ENCODE measurements around the gene GOLGA8S. TPM values are rescaled to one million over a fixed set of nuclear protein-coding genes. Genes with fewer than 3 reads are reported as not detected.
"Not testable (repeated sequence)": the region's sequence is repeated elsewhere in the genome, so short reads cannot be mapped to it uniquely, and the experiment has no call there.

Gene GOLGA8S
- 0.27 TPM for polyA plus RNA-seq (2013, experiment 1 of 2; ENCODE audit: insufficient read length)
- 0.36 TPM for polyA plus RNA-seq (2013, experiment 2 of 2; ENCODE audit: insufficient read length)

DNA sequence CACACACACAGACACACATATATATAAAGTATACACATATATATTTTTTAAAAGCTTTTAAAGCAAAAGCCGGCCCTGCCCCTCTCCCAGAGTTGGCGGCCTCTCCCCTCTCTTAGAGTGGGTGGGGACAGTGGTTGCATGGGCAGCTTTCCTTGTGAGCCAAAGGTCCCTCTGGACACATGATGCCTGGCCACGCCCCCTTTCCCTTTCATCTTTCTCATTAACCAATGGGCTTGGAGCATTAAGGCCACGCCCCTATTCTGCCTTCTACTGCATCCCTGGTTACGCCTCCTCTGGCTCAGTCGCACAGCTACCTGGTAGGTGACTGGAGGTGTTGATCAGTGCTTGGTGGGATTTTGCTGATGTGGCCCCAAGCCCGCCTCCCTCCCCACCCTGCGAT lies at the start of gene GOLGA8S:
GOLGA8S (plus strand) TSS at position 301 of the 400 bp plus-strand sequence; CDS start at position 363, 62 bp downstream.
- not testable (repeated sequence) for DNase-seq

DNA sequence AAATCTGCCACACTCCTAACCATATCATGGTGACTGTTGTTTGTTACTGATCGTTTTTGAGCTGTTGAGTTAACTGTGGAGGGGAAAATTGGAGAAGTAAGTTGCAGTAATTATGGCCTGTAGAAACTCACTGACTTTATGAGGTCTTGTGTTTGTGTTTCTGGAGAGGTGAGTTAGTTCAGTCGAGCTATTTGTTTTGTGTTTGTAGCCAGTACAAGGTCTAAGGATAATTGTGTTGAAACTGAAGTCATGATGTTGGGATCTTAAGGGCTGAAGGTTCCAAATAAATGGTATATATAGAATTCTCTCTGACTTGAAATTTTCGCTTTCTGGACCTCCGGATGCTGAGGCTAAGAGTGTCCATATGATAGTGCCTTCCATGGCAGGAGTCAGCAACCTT lies 49.7 kb upstream of the GOLGA8S start:
- DNase-seq: not testable (repeated sequence)

GRCh38 chr15:23305921-23306320 lies 48.6 kb upstream of the GOLGA8S start:
- not testable (repeated sequence) for DNase-seq

- not testable (repeated sequence) for DNase-seq
Observed at GRCh38 chr15:23311233-23311632, 43.3 kb upstream of the GOLGA8S start.

- not testable (repeated sequence) for DNase-seq
Observed at GRCh38 chr15:23334096-23334495, 20.5 kb upstream of the GOLGA8S start, which contains the start of gene GOLGA6L26. Gene GOLGA6L26, minus strand, starts transcription at chr15:23334196. Its CDS starts 61 bp downstream, at chr15:23334135.

- not testable (repeated sequence) for DNase-seq
Observed at GRCh38 chr15:23362622-23363021, 8.1 kb downstream of the GOLGA8S start.

GRCh38 chr15:23364261-23364660 lies 9.7 kb downstream of the GOLGA8S start:
- DNase-seq: not testable (repeated sequence)

DNA sequence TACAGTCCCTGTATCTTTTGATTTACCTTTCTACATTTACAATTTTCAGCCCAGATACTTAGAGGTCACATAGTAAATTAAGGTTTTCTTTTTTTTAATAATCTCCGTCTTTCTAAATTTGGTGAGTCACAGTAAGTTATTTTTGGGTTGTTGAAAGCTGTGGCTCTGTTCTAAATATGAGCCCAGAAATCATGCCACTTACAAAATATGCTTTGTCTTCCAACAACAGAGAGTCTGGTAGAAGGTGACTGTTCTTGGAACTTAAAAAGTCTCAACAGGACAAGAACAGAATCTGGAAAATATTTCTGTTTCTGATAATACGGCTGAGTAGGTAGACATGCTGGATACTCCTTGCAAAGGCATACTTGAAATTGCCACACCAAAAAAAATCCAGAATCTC lies 16.0 kb downstream of the GOLGA8S start:
- DNase-seq: no peak

DNA sequence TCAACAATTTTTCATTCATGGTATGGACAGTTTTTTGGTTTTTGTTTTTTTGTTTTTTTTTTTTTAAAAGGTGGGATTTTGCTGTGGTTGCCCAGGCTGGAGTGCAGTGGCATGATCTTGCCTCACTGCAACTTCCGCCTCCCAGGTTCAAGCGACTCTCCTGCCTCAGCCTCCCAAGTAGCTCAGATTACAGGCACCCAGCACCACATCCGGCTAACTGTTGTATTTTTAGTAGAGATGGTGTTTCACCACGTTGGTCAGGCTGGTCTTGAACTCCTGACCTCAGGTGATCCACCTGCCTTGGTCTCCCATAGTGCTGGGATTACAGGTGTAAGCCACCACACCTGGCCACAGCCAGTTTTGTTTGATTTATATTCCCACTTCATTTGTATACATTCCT lies 16.6 kb downstream of the GOLGA8S start:
- DNase-seq: not testable (repeated sequence)

DNA sequence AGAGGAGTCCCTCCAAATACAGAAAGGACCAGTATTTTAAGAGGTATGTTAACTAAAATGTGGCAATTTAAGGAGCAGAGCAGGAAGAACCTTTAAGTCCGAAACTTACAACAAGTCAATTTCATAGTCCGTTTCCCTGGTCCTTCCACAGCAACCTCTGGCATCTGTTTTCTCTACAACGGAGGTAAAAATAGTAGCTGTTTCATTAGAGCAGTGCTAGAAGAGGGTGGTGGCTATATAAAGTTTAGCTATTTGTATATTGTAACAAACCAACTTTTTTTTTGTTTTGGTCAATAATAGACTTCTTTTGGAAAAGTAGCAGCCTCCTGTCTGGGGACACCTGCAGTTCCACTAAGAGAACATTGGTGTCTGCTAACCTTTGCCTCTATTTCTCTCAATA lies 17.3 kb downstream of the GOLGA8S start:
- DNase-seq: not testable (repeated sequence)

DNA sequence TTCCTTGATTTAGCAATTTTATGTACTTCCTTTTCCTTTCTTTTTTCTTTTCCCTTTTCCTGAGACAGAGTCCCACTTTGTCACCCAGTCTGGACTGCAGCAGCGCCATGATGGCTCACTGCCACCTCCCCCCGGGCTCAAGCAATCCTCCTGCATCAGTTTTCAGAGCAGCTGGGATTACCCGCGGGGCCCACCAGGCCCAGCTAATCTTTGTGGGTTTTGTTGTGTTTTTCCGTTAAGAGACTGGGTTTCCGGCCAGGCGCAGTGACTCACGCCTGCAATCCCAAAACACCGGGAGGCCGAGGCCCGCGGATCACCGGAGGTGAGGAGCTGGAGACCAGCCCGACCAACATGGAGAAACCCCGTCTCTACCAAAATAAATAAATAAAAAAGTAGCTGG lies 17.7 kb downstream of the GOLGA8S start:
- no peak for DNase-seq

GRCh38 chr15:23372891-23373600 lies 18.5 kb downstream of the GOLGA8S start:
- DNase-seq: not testable (repeated sequence)

- DNase-seq: not testable (repeated sequence)
Observed at GRCh38 chr15:23374226-23374625, 19.7 kb downstream of the GOLGA8S start.

GRCh38 chr15:23378946-23379345 lies 24.4 kb downstream of the GOLGA8S start:
- not testable (repeated sequence) for DNase-seq

GRCh38 chr15:23380700-23381099 lies 26.2 kb downstream of the GOLGA8S start:
- DNase-seq: not testable (repeated sequence)

GRCh38 chr15:23381192-23381591 lies 26.6 kb downstream of the GOLGA8S start:
- not testable (repeated sequence) for DNase-seq

GRCh38 chr15:23384371-23384770 lies 29.8 kb downstream of the GOLGA8S start:
- no peak for DNase-seq

- no peak for DNase-seq
Observed at GRCh38 chr15:23385886-23386430, 31.4 kb downstream of the GOLGA8S start.

- DNase-seq: no peak
Observed at GRCh38 chr15:23387621-23388190, 33.2 kb downstream of the GOLGA8S start.

- DNase-seq: no peak
Observed at GRCh38 chr15:23395030-23395692, 40.6 kb downstream of the GOLGA8S start.

DNA sequence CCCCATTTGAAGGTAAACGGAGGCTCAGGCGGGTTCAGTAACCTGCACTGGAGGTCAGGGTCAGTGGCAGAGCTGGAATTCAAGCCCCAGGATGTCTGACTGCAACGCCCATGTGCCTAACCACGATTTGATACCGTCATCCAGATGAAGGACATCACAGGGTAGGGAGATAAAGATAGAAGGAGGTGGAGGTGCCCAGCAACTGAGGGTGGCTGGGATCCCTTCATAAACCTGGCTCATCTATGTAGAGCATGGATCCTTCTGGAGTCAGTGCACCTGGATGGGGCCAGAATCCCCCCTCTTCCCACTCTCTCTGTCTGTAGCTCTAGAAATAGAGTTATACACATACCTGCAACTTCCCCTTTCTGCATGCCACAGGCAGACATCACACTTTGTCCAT lies 41.3 kb downstream of the GOLGA8S start:
- DNase-seq: no peak

- DNase-seq: no peak
Observed at GRCh38 chr15:23397779-23398178, 43.2 kb downstream of the GOLGA8S start.

DNA sequence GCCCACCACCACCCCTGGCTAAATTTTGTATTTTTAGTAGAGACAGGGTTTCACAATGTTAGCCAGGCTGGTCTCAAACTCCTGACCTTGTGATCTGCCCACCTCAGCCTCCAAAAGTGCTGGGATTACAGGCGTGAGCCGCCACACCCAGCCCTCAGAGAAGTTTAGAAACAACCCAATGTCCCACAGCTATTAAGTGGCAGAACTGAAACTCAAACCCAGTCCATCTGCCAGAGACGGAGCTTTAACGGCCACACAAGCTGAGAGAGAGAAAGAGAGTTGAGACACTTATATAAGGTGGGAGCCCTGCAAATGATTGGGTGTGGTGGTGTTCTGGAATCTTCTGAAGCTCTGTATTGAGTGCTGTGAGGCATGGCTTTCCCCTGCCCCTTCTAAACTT lies 43.8 kb downstream of the GOLGA8S start:
- not testable (repeated sequence) for DNase-seq
